Right lobe of liver (tissue), 4 donors: ENCODE results near the gene MS4A4A.

Experiments
- POLR2A ChIP-seq: fragments of 450-650 bp; IDR thresholded peaks from one replicate; pipeline ENCODE4 v1.6.1; 2017; ENCODE audit warnings: antibody characterized with exemption, mild to moderate bottlenecking
- TF ChIP-seq, protein P1 (sequence below), 4 donors: fragments of 200-600 bp in 3 of 4; fragments of 450-650 bp in 1 of 4; IDR thresholded peaks; one replicate each; pipeline versions ENCODE4 v1.5.1 to v1.8.0; 2016 to 2022; ENCODE audit warnings: antibody characterized with exemption in 4 of 4, mild to moderate bottlenecking in 2 of 4
- donor health status: DM: no; HTN: no; CAD: no.
- donor health status: DM: no; HTN: no; CAD: no.
- donor health status: DM: no; HTN: yes; CAD: no.

- TF ChIP-seq, protein P1, sequence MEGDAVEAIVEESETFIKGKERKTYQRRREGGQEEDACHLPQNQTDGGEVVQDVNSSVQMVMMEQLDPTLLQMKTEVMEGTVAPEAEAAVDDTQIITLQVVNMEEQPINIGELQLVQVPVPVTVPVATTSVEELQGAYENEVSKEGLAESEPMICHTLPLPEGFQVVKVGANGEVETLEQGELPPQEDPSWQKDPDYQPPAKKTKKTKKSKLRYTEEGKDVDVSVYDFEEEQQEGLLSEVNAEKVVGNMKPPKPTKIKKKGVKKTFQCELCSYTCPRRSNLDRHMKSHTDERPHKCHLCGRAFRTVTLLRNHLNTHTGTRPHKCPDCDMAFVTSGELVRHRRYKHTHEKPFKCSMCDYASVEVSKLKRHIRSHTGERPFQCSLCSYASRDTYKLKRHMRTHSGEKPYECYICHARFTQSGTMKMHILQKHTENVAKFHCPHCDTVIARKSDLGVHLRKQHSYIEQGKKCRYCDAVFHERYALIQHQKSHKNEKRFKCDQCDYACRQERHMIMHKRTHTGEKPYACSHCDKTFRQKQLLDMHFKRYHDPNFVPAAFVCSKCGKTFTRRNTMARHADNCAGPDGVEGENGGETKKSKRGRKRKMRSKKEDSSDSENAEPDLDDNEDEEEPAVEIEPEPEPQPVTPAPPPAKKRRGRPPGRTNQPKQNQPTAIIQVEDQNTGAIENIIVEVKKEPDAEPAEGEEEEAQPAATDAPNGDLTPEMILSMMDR (IDR thresholded peaks at IDR 0.05): no peak
- TF ChIP-seq POLR2A: peak; percentile 41
Observed at GRCh38 chr11:60280412-60280811, at the start of gene MS4A4A.
